Measurements from ENCODE around the gene SRCIN1.
"Not testable (repeated sequence)": the region's sequence is repeated elsewhere in the genome, so short reads cannot be mapped to it uniquely, and the experiment has no call there.

The SRCIN1 gene

GRCh38 chr17:38507921-38508569 lies 97.7 kb downstream of the SRCIN1 start:
- DNase-seq (ENCODE audit: low spot score in 2 of 2), result no peak
- no peak for ATAC-seq (replicated peaks; ENCODE audit: extremely low read depth, poor library complexity, severe bottlenecking)
- Mint-ChIP-seq H3K4me3 (peak overlapping the region; percentile 80), H3K27me3 (peaks cover 53% of the 10 kb centered on the region), H3K27ac (ENCODE audit: low read depth) (no peak overlapping the region), H3K9me3 (no peaks in the 10 kb centered on the region), H3K4me1 (peaks cover 16% of the 10 kb centered on the region), H3K36me3 (ENCODE audit: insufficient read depth) (peaks cover under 1% of the 10 kb centered on the region)

- Mint-ChIP-seq H3K27ac (ENCODE audit: low read depth) (no peak overlapping the region), H3K27me3 (peaks cover 57% of the 10 kb centered on the region)
- no peak for ATAC-seq (replicated peaks; ENCODE audit: extremely low read depth, poor library complexity, severe bottlenecking)
Measured at GRCh38 chr17:38507436-38507835, 98.3 kb downstream of the SRCIN1 start.

GRCh38 chr17:38504216-38504615 lies 101.5 kb downstream of the SRCIN1 start:
- no peaks in the 10 kb centered on the region for H3K9me3 Mint-ChIP-seq

More at GRCh38 chr17:38507436-38507835, 98.3 kb downstream of the SRCIN1 start:
- Mint-ChIP-seq H3K9me3 (no peaks in the 10 kb centered on the region), H3K36me3 (ENCODE audit: insufficient read depth) (peaks cover 2% of the 10 kb centered on the region), H3K4me1 (peaks cover 16% of the 10 kb centered on the region), H3K4me3 (no peak overlapping the region)
- no peak for DNase-seq (ENCODE audit: low spot score in 2 of 2)

GRCh38 chr17:38503286-38503913 lies 102.4 kb downstream of the SRCIN1 start:
- ATAC-seq (replicated peaks; ENCODE audit: extremely low read depth, poor library complexity, severe bottlenecking); DNase-seq (ENCODE audit: low spot score in 2 of 2); H3K4me3 Mint-ChIP-seq; H3K4me1 Mint-ChIP-seq; H3K27ac Mint-ChIP-seq (ENCODE audit: low read depth); H3K36me3 Mint-ChIP-seq (ENCODE audit: insufficient read depth); H3K9me3 Mint-ChIP-seq: not testable (repeated sequence)
- H3K27me3 Mint-ChIP-seq, result peaks cover 24% of the 10 kb centered on the region

More at GRCh38 chr17:38504216-38504615, 101.5 kb downstream of the SRCIN1 start:
- ATAC-seq (replicated peaks; ENCODE audit: extremely low read depth, poor library complexity, severe bottlenecking), result no peak
- no peak overlapping the region for H3K27ac Mint-ChIP-seq (ENCODE audit: low read depth)
- DNase-seq (ENCODE audit: low spot score in 2 of 2), result no peak
- H3K27me3 Mint-ChIP-seq, result peaks cover 32% of the 10 kb centered on the region
- peaks cover 2% of the 10 kb centered on the region for H3K36me3 Mint-ChIP-seq (ENCODE audit: insufficient read depth)
- peaks cover 11% of the 10 kb centered on the region for H3K4me1 Mint-ChIP-seq
- no peak overlapping the region for H3K4me3 Mint-ChIP-seq

- H3K4me3 Mint-ChIP-seq; ATAC-seq (replicated peaks; ENCODE audit: extremely low read depth, poor library complexity, severe bottlenecking); H3K4me1 Mint-ChIP-seq; H3K36me3 Mint-ChIP-seq (ENCODE audit: insufficient read depth); H3K27ac Mint-ChIP-seq (ENCODE audit: low read depth); H3K9me3 Mint-ChIP-seq; DNase-seq (ENCODE audit: low spot score in 2 of 2): not testable (repeated sequence)
- H3K27me3 Mint-ChIP-seq, result peaks cover 13% of the 10 kb centered on the region
Measured at GRCh38 chr17:38501718-38502117, 104.0 kb downstream of the SRCIN1 start.

- not testable (repeated sequence) for H3K36me3 Mint-ChIP-seq (ENCODE audit: insufficient read depth); H3K4me1 Mint-ChIP-seq; H3K4me3 Mint-ChIP-seq; DNase-seq (ENCODE audit: low spot score in 2 of 2); ATAC-seq (replicated peaks; ENCODE audit: extremely low read depth, poor library complexity, severe bottlenecking); H3K9me3 Mint-ChIP-seq; H3K27ac Mint-ChIP-seq (ENCODE audit: low read depth)
- peaks cover 13% of the 10 kb centered on the region for H3K27me3 Mint-ChIP-seq
Measured at GRCh38 chr17:38499230-38499629, 106.5 kb downstream of the SRCIN1 start.

GRCh38 chr17:38498353-38498752 lies 107.4 kb downstream of the SRCIN1 start:
- Mint-ChIP-seq H3K9me3 (no peaks in the 10 kb centered on the region), H3K36me3 (ENCODE audit: insufficient read depth) (peaks cover 2% of the 10 kb centered on the region), H3K27me3 (peaks cover 10% of the 10 kb centered on the region), H3K4me1 (no peaks in the 10 kb centered on the region), H3K27ac (ENCODE audit: low read depth) (no peak overlapping the region), H3K4me3 (no peak overlapping the region)
- ATAC-seq (replicated peaks; ENCODE audit: extremely low read depth, poor library complexity, severe bottlenecking) (no peak), DNase-seq (ENCODE audit: low spot score in 2 of 2) (no peak)

GRCh38 chr17:38497656-38498055 lies 108.1 kb downstream of the SRCIN1 start:
- not testable (repeated sequence) for H3K27me3 Mint-ChIP-seq; H3K9me3 Mint-ChIP-seq; H3K4me3 Mint-ChIP-seq; H3K36me3 Mint-ChIP-seq (ENCODE audit: insufficient read depth); H3K27ac Mint-ChIP-seq (ENCODE audit: low read depth); H3K4me1 Mint-ChIP-seq; DNase-seq (ENCODE audit: low spot score in 2 of 2); ATAC-seq (replicated peaks; ENCODE audit: extremely low read depth, poor library complexity, severe bottlenecking)

GRCh38 chr17:38494152-38494551 lies 111.6 kb downstream of the SRCIN1 start:
- not testable (repeated sequence) for H3K36me3 Mint-ChIP-seq (ENCODE audit: insufficient read depth); H3K9me3 Mint-ChIP-seq; H3K27me3 Mint-ChIP-seq; DNase-seq (ENCODE audit: low spot score in 2 of 2); H3K4me1 Mint-ChIP-seq; ATAC-seq (replicated peaks; ENCODE audit: extremely low read depth, poor library complexity, severe bottlenecking); H3K4me3 Mint-ChIP-seq; H3K27ac Mint-ChIP-seq (ENCODE audit: low read depth)

- H3K9me3 Mint-ChIP-seq; H3K27ac Mint-ChIP-seq (ENCODE audit: low read depth); H3K36me3 Mint-ChIP-seq (ENCODE audit: insufficient read depth); H3K27me3 Mint-ChIP-seq; H3K4me3 Mint-ChIP-seq; H3K4me1 Mint-ChIP-seq: not testable (repeated sequence)
- peak; percentile 83 to 86 for DNase-seq (ENCODE audit: low spot score in 2 of 2)
- ATAC-seq (replicated peaks; ENCODE audit: extremely low read depth, poor library complexity, severe bottlenecking), result peak; percentile 80
Measured at GRCh38 chr17:38492067-38493040, 113.4 kb downstream of the SRCIN1 start.

GRCh38 chr17:38491346-38492066 lies 114.2 kb downstream of the SRCIN1 start:
- not testable (repeated sequence) for H3K9me3 Mint-ChIP-seq; H3K36me3 Mint-ChIP-seq (ENCODE audit: insufficient read depth); H3K4me1 Mint-ChIP-seq; H3K27me3 Mint-ChIP-seq; DNase-seq (ENCODE audit: low spot score in 2 of 2); H3K4me3 Mint-ChIP-seq; ATAC-seq (replicated peaks; ENCODE audit: extremely low read depth, poor library complexity, severe bottlenecking); H3K27ac Mint-ChIP-seq (ENCODE audit: low read depth)

GRCh38 chr17:38489774-38490173 lies 116.0 kb downstream of the SRCIN1 start:
- H3K27ac Mint-ChIP-seq (ENCODE audit: low read depth); H3K36me3 Mint-ChIP-seq (ENCODE audit: insufficient read depth); DNase-seq (ENCODE audit: low spot score in 2 of 2); ATAC-seq (replicated peaks; ENCODE audit: extremely low read depth, poor library complexity, severe bottlenecking); H3K4me3 Mint-ChIP-seq; H3K9me3 Mint-ChIP-seq: not testable (repeated sequence)
- Mint-ChIP-seq H3K4me1 (peaks cover 11% of the 10 kb centered on the region), H3K27me3 (peaks cover 12% of the 10 kb centered on the region)

All from central memory CD8-positive, alpha-beta T cell (primary cell).